Suprapubic skin (tissue), 4 donors: ENCODE data around the gene RDX. TPM values are rescaled to one million over a fixed set of nuclear protein-coding genes. Genes with fewer than 3 reads are reported as not detected.

Experiments used
- DNase-seq, 2 donors: peaks; one replicate each; pipeline ENCODE4 v3.0.0-alpha.2; 2019; ENCODE audit warnings: low spot score in 2 of 2
- H3K27ac ChIP-seq: fragments of 200-600 bp; sonication (generic); one replicate; pipeline ENCODE4 v1.5.1; 2019
- H3K27me3 ChIP-seq: fragments of 200-600 bp; sonication (generic); one replicate; pipeline ENCODE4 v1.5.1; 2019
- H3K36me3 ChIP-seq: fragments of 200-600 bp; sonication (generic); one replicate; pipeline ENCODE4 v1.5.1; 2019
- H3K4me1 ChIP-seq: fragments of 200-600 bp; sonication (generic); one replicate; pipeline ENCODE4 v1.5.1; 2019
- H3K4me3 ChIP-seq: fragments of 200-600 bp; sonication (generic); one replicate; pipeline ENCODE4 v1.5.1; 2019; ENCODE audit warnings: mild to moderate bottlenecking
- H3K9me3 ChIP-seq: fragments of 200-600 bp; sonication (generic); one replicate; pipeline ENCODE4 v1.5.1; 2019
- CTCF ChIP-seq, 2 donors: fragments of 200-600 bp in 1 of 2; fragments of 450-650 bp in 1 of 2; sonication (generic) in 1 of 2; IDR thresholded peaks; one replicate each; pipeline ENCODE4 v1.5.1; 2016 to 2019; ENCODE audit warnings: antibody characterized with exemption in 2 of 2, mild to moderate bottlenecking in 1 of 2, moderate library complexity in 1 of 2
- EP300 ChIP-seq: sonication (generic); formaldehyde crosslinking; IDR thresholded peaks from one replicate; pipeline ENCODE4 v1.6.1; 2017; ENCODE audit warnings: antibody characterized with exemption
- POLR2A ChIP-seq, 2 donors: fragments of 450-650 bp; IDR thresholded peaks; one replicate each; pipeline ENCODE4 v1.6.1; 2017; ENCODE audit warnings: antibody characterized with exemption in 2 of 2, mild to moderate bottlenecking in 2 of 2, moderate library complexity in 2 of 2
- POLR2AphosphoS5 ChIP-seq, 3 donors: sonication (generic); formaldehyde crosslinking; IDR thresholded peaks; one replicate each; pipeline ENCODE4 v1.6.1; 2017; ENCODE audit warnings: antibody characterized with exemption in 3 of 3
- WGBS: methylation state at CpG from one replicate; pipeline ENCODE4 v1.1.5; 2018; 5-methylcytosine and 5-hydroxymethylcytosine counted together
- total RNA-seq, 4 donors: library from RNA; depleted of rRNA; stranded (reverse); fragments of >200 nt; gene quantifications; one replicate each; pipeline ENCODE4 v1.1.0, GENCODE V29; 2016

RDX gene
- total RNA-seq, 4 donors from 2014 or later = 24.8 to 46.4 (median 38.3) TPM

- no peak for DNase-seq
- no peaks in the 10 kb centered on the region for H3K27me3 ChIP-seq
- TF ChIP-seq POLR2AphosphoS5 (IDR thresholded peaks at IDR 0.05) (no peak), EP300 (no peak), POLR2A (IDR thresholded peaks at IDR 0.05) (no peak), CTCF (IDR thresholded peaks at IDR 0.05) (no peak)
- 60% methylated on average over 1 of the region's 1 CpG for WGBS
- no peaks in the 10 kb centered on the region for H3K9me3 ChIP-seq
- H3K27ac ChIP-seq = no peak overlapping the region
- no peaks in the 10 kb centered on the region for H3K36me3 ChIP-seq
- peaks cover 10% of the 10 kb centered on the region for H3K4me1 ChIP-seq
- no peak overlapping the region for H3K4me3 ChIP-seq
These were observed 144.2 kb downstream of the RDX start for GRCh38 chr11:110152199-110152598.

GRCh38 chr11:110148775-110149744 is 147.4 kb downstream of the RDX start:
- H3K4me3 ChIP-seq = no peak overlapping the region
- no peaks in the 10 kb centered on the region for H3K9me3 ChIP-seq
- H3K27me3 ChIP-seq = no peaks in the 10 kb centered on the region
- H3K36me3 ChIP-seq = no peaks in the 10 kb centered on the region
- 65% methylated on average over 9 of the region's 9 CpGs for WGBS
- no peak for TF ChIP-seq CTCF (IDR thresholded peaks at IDR 0.05)
- DNase-seq = no peak
- H3K27ac ChIP-seq = no peak overlapping the region
- peaks cover 10% of the 10 kb centered on the region for H3K4me1 ChIP-seq

- H3K4me1 ChIP-seq = peaks cover 10% of the 10 kb centered on the region
- no peak for DNase-seq
- no peaks in the 10 kb centered on the region for H3K27me3 ChIP-seq
- no peak overlapping the region for H3K4me3 ChIP-seq
- no peak overlapping the region for H3K27ac ChIP-seq
- no peaks in the 10 kb centered on the region for H3K36me3 ChIP-seq
- H3K9me3 ChIP-seq = no peaks in the 10 kb centered on the region
- 64% methylated on average over 3 of the region's 3 CpGs for WGBS
- TF ChIP-seq EP300 (no peak), POLR2AphosphoS5 (IDR thresholded peaks at IDR 0.05) (no peak), POLR2A (IDR thresholded peaks at IDR 0.05) (no peak), CTCF (IDR thresholded peaks at IDR 0.05) (no peak)
These were observed 148.3 kb downstream of the RDX start for GRCh38 chr11:110147962-110148709.

- no peak for TF ChIP-seq EP300
- Histone ChIP-seq H3K36me3 (peaks cover 3% of the 10 kb centered on the region), H3K9me3 (no peaks in the 10 kb centered on the region), H3K27me3 (no peaks in the 10 kb centered on the region), H3K4me1 (no peaks in the 10 kb centered on the region), H3K4me3 (no peak overlapping the region), H3K27ac (no peak overlapping the region)
- no peak for DNase-seq
These were observed 154.6 kb downstream of the RDX start for GRCh38 chr11:110141812-110142211.

GRCh38 chr11:110134110-110134509 is 162.3 kb downstream of the RDX start:
- 77% methylated on average over 6 of the region's 6 CpGs for WGBS
- no peaks in the 10 kb centered on the region for H3K9me3 ChIP-seq
- DNase-seq = no peak

More at GRCh38 chr11:110134110-110134509, 162.3 kb downstream of the RDX start:
- no peak for TF ChIP-seq EP300
- no peak for TF ChIP-seq CTCF (IDR thresholded peaks at IDR 0.05)
- TF ChIP-seq POLR2AphosphoS5 (IDR thresholded peaks at IDR 0.05) = no peak
- no peak for TF ChIP-seq POLR2A (IDR thresholded peaks at IDR 0.05)
- peaks cover 7% of the 10 kb centered on the region for H3K36me3 ChIP-seq
- H3K27me3 ChIP-seq = no peaks in the 10 kb centered on the region
- peaks cover 5% of the 10 kb centered on the region for H3K4me1 ChIP-seq
- H3K27ac ChIP-seq = no peak overlapping the region
- H3K4me3 ChIP-seq = no peak overlapping the region
